KMS-11 (cell line): ENCODE measurements around the gene ARFGAP3.
A peak's percentile ranks its signal among the peaks of the same experiment; 100 is the strongest.

Experiments
- H2AFZ ChIP-seq: fragments of 200-600 bp; sonication (generic); 2 replicates; pipeline ENCODE4 v1.6.1; 2016; ENCODE audit warnings: antibody characterized with exemption, mixed run types, low read depth
- H3K27ac ChIP-seq: fragments of 200-600 bp; sonication (generic); 2 replicates; pipeline ENCODE4 v1.6.1; 2016; ENCODE audit warnings: mild to moderate bottlenecking, mixed run types
- H3K27me3 ChIP-seq: fragments of 200-600 bp; sonication (generic); 2 replicates; pipeline ENCODE4 v1.6.1; 2017; ENCODE audit warnings: mild to moderate bottlenecking, low read depth, mixed run types, moderate library complexity; ENCODE audit not compliant: insufficient read depth
- H3K36me3 ChIP-seq: fragments of 200-600 bp; sonication (generic); 2 replicates; pipeline ENCODE4 v1.6.1; 2017; ENCODE audit warnings: mild to moderate bottlenecking, mixed run types; ENCODE audit not compliant: insufficient read depth
- H3K4me1 ChIP-seq: fragments of 200-600 bp; sonication (generic); 2 replicates; pipeline ENCODE4 v1.6.1; 2016; ENCODE audit warnings: mild to moderate bottlenecking, low read depth, mixed run types; ENCODE audit not compliant: poor library complexity, severe bottlenecking
- H3K4me2 ChIP-seq: fragments of 200-600 bp; sonication (generic); 2 replicates; pipeline ENCODE4 v1.7.0; 2016; ENCODE audit warnings: mild to moderate bottlenecking, mixed run types
- H3K4me3 ChIP-seq: fragments of 200-600 bp; sonication (generic); IDR thresholded peaks from 2 replicates; pipeline ENCODE4 v1.6.1; 2017; ENCODE audit warnings: low read depth, low read length, mixed read lengths; ENCODE audit not compliant: insufficient read depth
- H3K79me2 ChIP-seq: fragments of 200-600 bp; sonication (generic); 2 replicates; pipeline ENCODE4 v1.6.1; 2016; ENCODE audit warnings: low read depth, mixed run types; ENCODE audit not compliant: insufficient read depth
- H3K9ac ChIP-seq: fragments of 200-600 bp; sonication (generic); 2 replicates; pipeline ENCODE4 v1.6.1; 2016; ENCODE audit warnings: mild to moderate bottlenecking, mixed run types
- H4K20me1 ChIP-seq: fragments of 200-600 bp; sonication (generic); 2 replicates; pipeline ENCODE4 v1.6.1; 2016; ENCODE audit warnings: mild to moderate bottlenecking, mixed run types; ENCODE audit not compliant: insufficient read depth
- CTCF ChIP-seq: fragments of 200-600 bp; sonication (generic); conservative IDR thresholded peaks from 2 replicates; pipeline ENCODE4 v1.6.1; 2017; ENCODE audit warnings: low read depth, mild to moderate bottlenecking, antibody characterized with exemption, low read length, moderate library complexity, mixed read lengths

ARFGAP3 gene

GRCh38 chr22:42780070-42780540 lies 77.0 kb downstream of the ARFGAP3 start:
- H4K20me1 ChIP-seq = no peaks in the 10 kb centered on the region
- peaks cover 6% of the 10 kb centered on the region for H3K4me1 ChIP-seq
- no peak overlapping the region for H3K27ac ChIP-seq
- H3K4me3 ChIP-seq = no peak overlapping the region
- no peaks in the 10 kb centered on the region for H3K27me3 ChIP-seq
- H3K4me2 ChIP-seq = no peak overlapping the region
- H3K79me2 ChIP-seq = no peaks in the 10 kb centered on the region
- peak; percentile 78 for TF ChIP-seq CTCF
- H3K9ac ChIP-seq = no peak overlapping the region
- no peak overlapping the region for H2AFZ ChIP-seq
- H3K36me3 ChIP-seq = no peaks in the 10 kb centered on the region

GRCh38 chr22:42777126-42777525 lies 79.9 kb downstream of the ARFGAP3 start:
- Histone ChIP-seq H3K4me3 (no peak overlapping the region), H3K4me2 (no peak overlapping the region), H3K36me3 (no peaks in the 10 kb centered on the region), H3K79me2 (no peaks in the 10 kb centered on the region), H3K9ac (no peak overlapping the region), H3K4me1 (peaks cover 6% of the 10 kb centered on the region), H3K27me3 (no peaks in the 10 kb centered on the region), H3K27ac (no peak overlapping the region), H4K20me1 (no peaks in the 10 kb centered on the region), H2AFZ (no peak overlapping the region)
- TF ChIP-seq CTCF = no peak

- Histone ChIP-seq H3K36me3 (no peaks in the 10 kb centered on the region), H3K4me1 (no peaks in the 10 kb centered on the region), H3K27ac (no peak overlapping the region), H3K9ac (no peak overlapping the region), H4K20me1 (no peaks in the 10 kb centered on the region), H3K4me3 (no peak overlapping the region), H3K4me2 (no peak overlapping the region), H3K27me3 (no peaks in the 10 kb centered on the region), H2AFZ (no peak overlapping the region), H3K79me2 (no peaks in the 10 kb centered on the region)
- TF ChIP-seq CTCF = no peak
Measured at GRCh38 chr22:42773167-42773566, 83.9 kb downstream of the ARFGAP3 start.

GRCh38 chr22:42772647-42773046 lies 84.4 kb downstream of the ARFGAP3 start:
- no peak overlapping the region for H3K27ac ChIP-seq
- no peak overlapping the region for H3K4me3 ChIP-seq
- H3K4me2 ChIP-seq = no peak overlapping the region
- no peaks in the 10 kb centered on the region for H3K79me2 ChIP-seq
- no peak overlapping the region for H3K9ac ChIP-seq
- H2AFZ ChIP-seq = no peak overlapping the region
- H4K20me1 ChIP-seq = no peaks in the 10 kb centered on the region
- TF ChIP-seq CTCF = no peak
- H3K4me1 ChIP-seq = no peaks in the 10 kb centered on the region
- no peaks in the 10 kb centered on the region for H3K27me3 ChIP-seq
- H3K36me3 ChIP-seq = no peaks in the 10 kb centered on the region
